ENCODE data around the gene NOB1.
A peak's percentile ranks its signal among the peaks of the same experiment; 100 is the strongest.

Gene NOB1

GRCh38 chr16:69725480-69726312 lies 29.0 kb downstream of the NOB1 start:
- DNase-seq: no peak
- in situ Hi-C loops (cut with MboI; ENCODE audit: low pct_unique_long_range_greater_than_20kb, low sequenced_read_pairs): no loop called here

- in situ Hi-C loops (cut with MboI; ENCODE audit: low pct_unique_long_range_greater_than_20kb, low sequenced_read_pairs): no loop called here
- DNase-seq: no peak
Measured at GRCh38 chr16:69724981-69725479, 29.7 kb downstream of the NOB1 start.

- in situ Hi-C loops (cut with MboI; ENCODE audit: low pct_unique_long_range_greater_than_20kb, low sequenced_read_pairs): no loop called here
- DNase-seq: no peak
Measured at GRCh38 chr16:69724414-69724873, 30.3 kb downstream of the NOB1 start.

GRCh38 chr16:69721441-69721957 lies 33.2 kb downstream of the NOB1 start:
- in situ Hi-C loops (cut with MboI; ENCODE audit: low pct_unique_long_range_greater_than_20kb, low sequenced_read_pairs): no loop called here
- no peak for DNase-seq

- DNase-seq: no peak
- in situ Hi-C loops (cut with MboI; ENCODE audit: low pct_unique_long_range_greater_than_20kb, low sequenced_read_pairs): no loop called here
Measured at GRCh38 chr16:69720822-69721430, 33.8 kb downstream of the NOB1 start.

- no peak for DNase-seq
- in situ Hi-C loops (cut with MboI; ENCODE audit: low pct_unique_long_range_greater_than_20kb, low sequenced_read_pairs): no loop called here
Measured at GRCh38 chr16:69718111-69718764, 36.5 kb downstream of the NOB1 start.

- in situ Hi-C loops (cut with MboI; ENCODE audit: low pct_unique_long_range_greater_than_20kb, low sequenced_read_pairs): no loop called here
- DNase-seq: no peak
Measured at GRCh38 chr16:69717066-69717465, 37.7 kb downstream of the NOB1 start.

- DNase-seq: no peak
- in situ Hi-C loops (cut with MboI; ENCODE audit: low pct_unique_long_range_greater_than_20kb, low sequenced_read_pairs): no loop called here
Measured at GRCh38 chr16:69712914-69713581, 41.7 kb downstream of the NOB1 start.

GRCh38 chr16:69712277-69712676 lies 42.4 kb downstream of the NOB1 start:
- in situ Hi-C loops (cut with MboI; ENCODE audit: low pct_unique_long_range_greater_than_20kb, low sequenced_read_pairs): no loop called here
- no peak for DNase-seq

GRCh38 chr16:69711115-69711740 lies 43.5 kb downstream of the NOB1 start:
- in situ Hi-C loops (cut with MboI; ENCODE audit: low pct_unique_long_range_greater_than_20kb, low sequenced_read_pairs): no loop called here
- no peak for DNase-seq

- in situ Hi-C loops (cut with MboI; ENCODE audit: low pct_unique_long_range_greater_than_20kb, low sequenced_read_pairs): no loop called here
- DNase-seq: peak; percentile 79
Measured at GRCh38 chr16:69709456-69710084, 45.2 kb downstream of the NOB1 start.

GRCh38 chr16:69707920-69708683 lies 46.6 kb downstream of the NOB1 start:
- in situ Hi-C loops (cut with MboI; ENCODE audit: low pct_unique_long_range_greater_than_20kb, low sequenced_read_pairs): no loop called here
- no peak for DNase-seq

GRCh38 chr16:69706975-69707340 lies 47.8 kb downstream of the NOB1 start:
- in situ Hi-C loops (cut with MboI; ENCODE audit: low pct_unique_long_range_greater_than_20kb, low sequenced_read_pairs): no loop called here
- DNase-seq: no peak

- no peak for DNase-seq
- in situ Hi-C loops (cut with MboI; ENCODE audit: low pct_unique_long_range_greater_than_20kb, low sequenced_read_pairs): no loop called here
Measured at GRCh38 chr16:69706256-69706974, 48.3 kb downstream of the NOB1 start.

GRCh38 chr16:69703638-69704037 lies 51.1 kb downstream of the NOB1 start:
- in situ Hi-C loops (cut with MboI; ENCODE audit: low pct_unique_long_range_greater_than_20kb, low sequenced_read_pairs): no loop called here

GRCh38 chr16:69701866-69702265 lies 52.9 kb downstream of the NOB1 start:
- in situ Hi-C loops (cut with MboI; ENCODE audit: low pct_unique_long_range_greater_than_20kb, low sequenced_read_pairs): no loop called here
- DNase-seq: no peak

More at GRCh38 chr16:69703638-69704037, 51.1 kb downstream of the NOB1 start:
- DNase-seq: no peak

GRCh38 chr16:69701452-69701851 lies 53.3 kb downstream of the NOB1 start:
- in situ Hi-C loops (cut with MboI; ENCODE audit: low pct_unique_long_range_greater_than_20kb, low sequenced_read_pairs): no loop called here
- no peak for DNase-seq

Data from KBM-7 (cell line).